ENCODE results near the gene SMURF1.

DNA sequence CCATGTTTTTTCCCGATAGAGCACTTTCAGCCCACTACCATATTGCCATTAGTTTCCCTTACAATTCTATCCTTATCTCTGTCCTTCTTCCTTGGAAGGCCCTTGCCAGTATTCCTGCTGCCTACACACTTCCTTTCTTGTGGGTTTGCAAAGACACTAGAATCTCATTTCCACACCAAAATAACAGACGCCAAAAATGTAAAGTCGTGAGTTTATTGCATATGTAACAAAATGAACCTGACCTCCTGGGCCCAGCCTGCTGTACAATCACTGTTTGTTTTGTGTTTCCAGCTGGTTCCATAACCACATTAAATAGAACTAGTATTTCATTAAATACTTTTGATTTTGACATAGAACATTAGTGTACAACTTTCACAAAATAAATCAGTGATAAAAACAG, 116.7 kb downstream of the SMURF1 start:
- TF ChIP-seq, protein P1, sequence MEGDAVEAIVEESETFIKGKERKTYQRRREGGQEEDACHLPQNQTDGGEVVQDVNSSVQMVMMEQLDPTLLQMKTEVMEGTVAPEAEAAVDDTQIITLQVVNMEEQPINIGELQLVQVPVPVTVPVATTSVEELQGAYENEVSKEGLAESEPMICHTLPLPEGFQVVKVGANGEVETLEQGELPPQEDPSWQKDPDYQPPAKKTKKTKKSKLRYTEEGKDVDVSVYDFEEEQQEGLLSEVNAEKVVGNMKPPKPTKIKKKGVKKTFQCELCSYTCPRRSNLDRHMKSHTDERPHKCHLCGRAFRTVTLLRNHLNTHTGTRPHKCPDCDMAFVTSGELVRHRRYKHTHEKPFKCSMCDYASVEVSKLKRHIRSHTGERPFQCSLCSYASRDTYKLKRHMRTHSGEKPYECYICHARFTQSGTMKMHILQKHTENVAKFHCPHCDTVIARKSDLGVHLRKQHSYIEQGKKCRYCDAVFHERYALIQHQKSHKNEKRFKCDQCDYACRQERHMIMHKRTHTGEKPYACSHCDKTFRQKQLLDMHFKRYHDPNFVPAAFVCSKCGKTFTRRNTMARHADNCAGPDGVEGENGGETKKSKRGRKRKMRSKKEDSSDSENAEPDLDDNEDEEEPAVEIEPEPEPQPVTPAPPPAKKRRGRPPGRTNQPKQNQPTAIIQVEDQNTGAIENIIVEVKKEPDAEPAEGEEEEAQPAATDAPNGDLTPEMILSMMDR (conservative IDR thresholded peaks at IDR 0.05 in 1 of 2, IDR thresholded peaks at IDR 0.05 in 1 of 2; ENCODE audit: extremely low read depth in 1 of 2, insufficient read depth in 1 of 2, low read depth in 1 of 2, low read length in 2 of 2) = no peak
- TF ChIP-seq EZH2 (IDR thresholded peaks at IDR 0.05; ENCODE audit: borderline replicate concordance, low read length) = no peak

Measured in mammary epithelial cell (primary cell).